HG02642 (cell line): ENCODE data around the gene HES2.
"Not testable (repeated sequence)": the region's sequence is repeated elsewhere in the genome, so short reads cannot be mapped to it uniquely, and the experiment has no call there.

Source experiments
- ATAC-seq: cut with Tn5 transposase; IDR thresholded peaks from one replicate; pipeline ENCODE4 v1.9.1; 2021; ENCODE audit warnings: mild to moderate bottlenecking; ENCODE audit not compliant: unreplicated experiment, poor library complexity

HES2 gene

GRCh38 chr1:6419397-6419803, 319 bp downstream of the HES2 start:
- ATAC-seq, result no peak

DNA sequence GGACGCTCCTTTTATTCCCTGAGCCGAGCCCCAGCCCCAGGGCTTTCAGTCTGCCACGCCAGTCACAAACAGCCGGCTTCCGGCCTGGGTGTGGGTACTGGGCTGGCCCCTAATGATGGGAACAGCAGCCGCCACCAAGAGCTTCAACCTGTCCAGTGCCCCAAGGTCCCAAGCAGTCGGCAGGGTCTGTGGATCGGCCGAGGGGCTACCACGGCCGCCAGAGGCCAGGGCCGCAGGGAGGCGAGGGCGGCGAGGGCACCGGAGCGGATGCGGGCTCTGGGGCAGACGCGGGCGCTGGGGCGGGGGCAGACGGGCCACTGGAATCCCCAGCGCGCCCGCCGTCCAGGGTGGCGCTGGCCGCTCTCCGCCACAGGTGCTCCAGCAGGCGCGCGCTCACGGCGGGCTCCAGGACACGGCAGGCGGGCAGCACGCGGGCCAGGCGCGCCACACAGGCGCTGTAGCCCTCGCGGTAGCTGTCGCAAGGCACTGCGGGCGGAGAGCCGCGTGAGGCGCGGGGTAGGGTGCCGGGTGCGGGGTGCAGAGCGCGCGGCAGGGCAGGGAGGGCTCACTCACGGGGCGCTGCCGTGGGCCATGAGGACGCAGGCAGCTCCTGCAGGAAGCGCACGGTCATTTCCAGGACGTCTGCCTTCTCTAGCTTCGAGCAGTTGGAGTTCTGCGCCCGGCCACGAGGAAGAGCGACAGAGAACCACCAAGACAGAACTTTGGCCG, 887 bp downstream of the HES2 start:
- ATAC-seq, result no peak

DNA sequence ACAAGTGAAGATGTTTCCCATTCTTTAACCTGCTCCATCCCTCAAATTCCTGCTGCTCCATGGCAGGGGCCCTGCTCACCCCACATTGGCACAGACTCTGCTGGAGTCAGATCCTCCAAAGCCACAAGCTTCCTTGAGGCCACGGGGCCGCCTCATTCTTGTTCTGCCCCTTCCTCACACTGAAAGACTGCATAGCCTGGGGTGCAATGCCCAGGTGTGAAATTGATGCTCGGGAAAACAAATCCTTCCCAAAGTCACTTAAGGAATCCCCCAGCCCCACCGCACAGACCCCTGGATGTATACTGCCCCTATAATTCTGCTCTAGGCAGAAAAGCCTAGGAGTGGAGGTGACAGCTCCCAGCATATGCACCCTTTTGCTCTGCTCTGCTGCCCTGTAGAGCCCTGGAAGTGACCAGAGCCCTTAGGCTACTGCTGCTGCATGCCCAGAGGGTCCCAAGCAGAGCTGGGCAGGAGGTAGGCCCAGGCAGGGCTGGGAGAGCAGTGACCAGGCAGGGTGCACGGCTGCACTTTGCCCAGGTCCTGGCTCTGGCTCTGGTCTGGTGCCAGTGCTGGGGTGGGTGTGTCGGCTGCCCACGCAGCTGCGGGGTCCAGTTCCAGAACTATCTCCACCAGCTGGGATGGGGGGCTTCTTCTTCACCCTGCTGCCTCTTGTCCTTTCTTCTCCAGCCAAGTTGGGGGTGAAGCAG, 1.6 kb downstream of the HES2 start:
- ATAC-seq, result no peak

DNA sequence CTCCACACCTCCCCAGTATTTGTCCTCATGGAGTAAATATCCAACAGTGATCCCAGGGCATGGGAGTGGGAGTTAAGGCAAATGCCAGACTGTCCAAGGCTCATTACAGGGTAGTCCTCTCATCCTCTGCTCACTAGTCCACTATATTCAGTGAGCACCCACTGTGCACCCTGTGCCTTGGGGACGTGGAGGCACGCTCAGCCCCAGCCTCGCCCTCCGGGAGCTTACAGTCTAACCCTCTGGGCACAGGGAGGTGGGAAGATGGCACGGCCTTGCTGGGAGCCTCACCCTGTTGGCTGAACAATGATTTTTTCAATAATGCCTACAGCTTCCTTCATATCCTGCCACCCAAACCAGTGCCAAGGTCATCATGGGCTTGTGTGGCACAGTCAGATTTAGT, 2.8 kb downstream of the HES2 start:
- ATAC-seq, result no peak

DNA sequence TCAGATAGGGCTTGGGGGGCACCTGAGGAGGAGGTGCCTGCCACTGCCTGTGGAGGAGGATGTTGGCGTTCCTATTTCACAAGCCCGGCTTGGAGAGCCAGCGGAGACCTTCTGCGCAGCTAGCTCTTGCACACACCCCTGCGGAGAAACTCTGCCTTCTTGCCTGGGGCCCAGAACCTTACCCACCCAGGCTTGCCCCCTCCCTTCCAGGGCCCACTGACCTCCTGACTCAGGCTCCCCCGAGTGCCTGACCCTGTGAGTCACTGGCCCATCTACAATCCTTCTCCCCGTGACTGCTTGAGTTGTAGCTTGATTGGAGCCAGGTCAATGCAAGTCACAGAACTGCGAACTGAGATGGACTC, 3.4 kb downstream of the HES2 start:
- ATAC-seq, result no peak

- no peak for ATAC-seq
These were observed 4.7 kb downstream of the HES2 start for GRCh38 chr1:6414881-6415626.

DNA sequence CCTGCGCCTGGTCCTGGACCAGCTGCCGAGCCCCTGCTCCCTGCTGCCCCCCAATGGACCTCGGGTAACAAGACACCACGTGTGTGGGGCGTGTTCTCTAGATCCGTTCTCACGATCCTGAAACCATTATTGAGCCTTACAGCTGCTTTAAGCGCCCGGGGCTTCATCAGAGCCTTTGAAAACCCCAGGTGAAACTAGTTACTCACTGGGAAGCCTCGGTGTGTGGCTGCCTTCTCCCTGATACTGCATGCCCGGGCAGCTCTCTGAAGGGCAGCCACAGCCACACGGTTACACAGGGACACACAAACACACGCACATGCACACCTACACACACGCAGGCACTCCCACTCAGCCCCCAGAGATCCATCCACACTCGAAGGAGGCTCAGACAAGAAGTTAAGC, 5.3 kb downstream of the HES2 start:
- ATAC-seq, result peak; percentile 66

DNA sequence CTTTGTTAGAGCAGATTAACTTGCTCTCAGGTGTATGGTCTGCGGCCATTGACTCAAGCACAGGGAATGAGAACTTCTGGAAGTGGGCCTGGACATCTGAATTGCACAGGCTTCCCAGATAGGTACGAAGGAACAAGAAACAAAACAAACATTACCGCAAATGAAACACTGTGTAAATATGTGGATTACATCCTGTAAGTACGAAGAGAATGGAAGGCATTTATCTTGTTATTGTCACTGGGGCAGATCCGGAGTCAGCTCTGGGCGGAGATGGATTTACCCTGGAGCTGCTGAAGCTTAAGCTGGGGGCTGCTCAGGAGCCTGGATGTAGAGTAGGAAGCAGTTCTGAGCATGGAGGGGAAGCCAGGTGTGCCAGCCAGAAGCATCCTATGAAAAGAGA, 6.8 kb downstream of the HES2 start:
- no peak for ATAC-seq

GRCh38 chr1:6410248-6410893, 9.3 kb downstream of the HES2 start:
- no peak for ATAC-seq

GRCh38 chr1:6409733-6410132, 10.0 kb downstream of the HES2 start:
- ATAC-seq, result no peak

DNA sequence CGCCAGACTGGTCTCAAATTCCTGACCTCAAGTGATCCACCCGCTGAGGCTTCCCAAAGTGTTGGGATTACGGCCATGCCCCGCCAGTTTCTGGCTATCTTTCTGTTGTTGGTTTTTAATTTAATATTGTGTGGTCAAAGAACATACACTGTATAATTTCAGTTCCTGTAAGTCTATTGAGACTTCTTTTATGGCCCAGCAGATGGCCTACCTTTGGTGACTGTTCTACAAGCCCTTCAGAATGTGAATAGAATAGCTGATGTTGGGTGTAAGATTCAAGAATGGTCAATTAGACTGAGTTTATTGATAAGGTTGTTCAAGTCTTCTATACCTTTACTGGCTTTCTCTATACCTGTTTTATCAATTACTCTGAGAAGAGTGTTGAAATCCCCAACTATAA, 10.7 kb downstream of the HES2 start:
- ATAC-seq, result no peak

- ATAC-seq, result no peak
These were observed 11.7 kb downstream of the HES2 start for GRCh38 chr1:6408023-6408422.

GRCh38 chr1:6401673-6402072, 18.0 kb downstream of the HES2 start:
- ATAC-seq, result no peak

DNA sequence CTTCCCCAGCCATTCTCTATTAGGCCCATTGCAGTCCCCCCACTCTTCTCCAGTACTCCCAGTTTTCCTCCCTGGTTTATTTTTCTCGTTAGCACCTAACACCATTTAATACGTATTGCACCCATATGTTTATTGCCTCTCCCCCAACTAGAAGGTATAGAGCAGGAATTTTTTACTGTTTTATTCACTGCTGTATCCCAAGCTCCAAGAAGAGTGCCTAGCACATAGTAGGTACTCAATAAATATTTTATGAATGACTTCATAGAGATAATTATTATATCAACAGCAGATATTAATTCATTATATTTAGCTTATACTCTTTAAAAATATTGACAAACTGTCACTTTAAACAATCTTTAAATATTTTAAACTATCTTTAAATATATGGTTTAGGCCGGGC, 20.4 kb downstream of the HES2 start:
- no peak for ATAC-seq

DNA sequence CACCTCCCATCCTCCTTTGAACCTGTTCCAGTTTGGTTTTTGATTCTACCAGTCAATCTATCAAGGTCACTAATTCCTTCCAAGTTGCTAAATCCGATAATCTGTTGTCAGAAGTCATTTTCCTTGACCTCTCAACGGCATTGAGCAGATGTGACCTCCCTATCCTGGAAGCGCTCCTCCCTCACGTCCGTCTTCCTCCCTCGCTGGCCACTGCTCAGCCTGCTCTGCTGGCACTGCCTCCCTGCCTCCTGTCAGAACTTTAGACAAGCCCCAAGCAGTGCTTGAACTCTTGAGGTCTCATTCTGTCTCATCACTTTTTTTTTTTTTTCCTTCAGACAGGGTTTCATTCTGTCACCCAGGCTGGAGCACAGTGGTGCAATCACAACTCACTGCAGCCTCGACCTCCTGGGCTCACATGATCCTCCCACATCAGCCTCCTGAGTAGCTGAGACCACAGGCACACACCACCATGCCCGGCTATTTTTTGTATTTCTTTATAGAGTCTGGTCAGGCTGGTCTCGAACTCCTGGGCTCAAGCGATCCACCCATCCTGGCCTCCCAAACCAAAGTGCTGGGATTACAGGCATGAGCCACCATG, 21.8 kb downstream of the HES2 start:
- no peak for ATAC-seq

GRCh38 chr1:6396998-6397397, 22.7 kb downstream of the HES2 start:
- no peak for ATAC-seq

GRCh38 chr1:6395781-6396244, 23.9 kb downstream of the HES2 start:
- not testable (repeated sequence) for ATAC-seq

GRCh38 chr1:6395130-6395529, 24.6 kb downstream of the HES2 start:
- not testable (repeated sequence) for ATAC-seq

- peak; percentile 84 for ATAC-seq
These were observed 26.1 kb downstream of the HES2 start, which contains the start of gene ACOT7 for GRCh38 chr1:6393400-6394187. Gene ACOT7 (minus strand): TSS chr1:6393767. CDS start chr1:6393399, 368 bp downstream.
